ENCODE measurements around the gene GALNTL6. TPM values are rescaled to one million over a fixed set of nuclear protein-coding genes. Genes with fewer than 3 reads are reported as not detected.
A peak's percentile ranks its signal among the peaks of the same experiment; 100 is the strongest.

Gene GALNTL6
- total RNA-seq, 4 donors from 2014 or later, result 0.82 to 0.95 TPM; not detected in 2

GRCh38 chr4:173001571-173001970 lies 1188.4 kb downstream of the GALNTL6 start:
- intact Hi-C loops (cut with DNase I; ENCODE audit: low total_unique reads), result no loop called here
- Histone ChIP-seq H3K27ac (no peak overlapping the region), H3K9me3 (no peaks in the 10 kb centered on the region), H3K27me3 (no peaks in the 10 kb centered on the region), H3K4me1 (peaks cover 0 to 28% (median 11%) of the 10 kb centered on the region in 4 donors), H3K36me3 (no peaks in the 10 kb centered on the region), H3K4me3 (no peak overlapping the region)
- TF ChIP-seq POLR2A (IDR thresholded peaks at IDR 0.05) (no peak), CTCF (IDR thresholded peaks at IDR 0.05) (no peak), EP300 (IDR thresholded peaks at IDR 0.05; ENCODE audit: low read depth) (no peak), POLR2AphosphoS5 (IDR thresholded peaks at IDR 0.05) (no peak)
- no peak for DNase-seq
- in situ Hi-C loops (cut with MboI; ENCODE audit: low pct_ligation_motif_present in 1 of 4, low pct_unique_long_range_greater_than_20kb in 1 of 4, low sequenced_read_pairs in 3 of 4), result loop anchor here in 3 of 4 donors (25.0 kb wide), 2 partner anchors 261 to 411 kb away; no protein-coding TSS in a partner anchor

GRCh38 chr4:173002830-173003561 lies 1189.8 kb downstream of the GALNTL6 start:
- peaks cover 0 to 23% (median 10%) of the 10 kb centered on the region in 4 donors for H3K4me1 ChIP-seq
- in situ Hi-C loops (cut with MboI; ENCODE audit: low pct_ligation_motif_present in 1 of 4, low pct_unique_long_range_greater_than_20kb in 1 of 4, low sequenced_read_pairs in 3 of 4) (loop anchor here in 3 of 4 donors (25.0 kb wide), 2 partner anchors 259 to 409 kb away; no protein-coding TSS in a partner anchor), intact Hi-C loops (cut with DNase I; ENCODE audit: low total_unique reads) (no loop called here)
- H3K27me3 ChIP-seq, result no peaks in the 10 kb centered on the region
- H3K27ac ChIP-seq, result no peak overlapping the region
- 91 to 94% methylated on average over 5 to 6 of the region's 6 CpGs for WGBS, 2 donors (ENCODE audit: low coverage in 1 of 2)
- DNase-seq, result no peak
- TF ChIP-seq EP300 (IDR thresholded peaks at IDR 0.05; ENCODE audit: low read depth), result no peak
- TF ChIP-seq POLR2AphosphoS5 (IDR thresholded peaks at IDR 0.05), result no peak
- no peak for TF ChIP-seq POLR2A (IDR thresholded peaks at IDR 0.05)
- TF ChIP-seq CTCF (IDR thresholded peaks at IDR 0.05), result no peak
- no peaks in the 10 kb centered on the region for H3K9me3 ChIP-seq
- no peak overlapping the region for H3K4me3 ChIP-seq
- H3K36me3 ChIP-seq, result no peaks in the 10 kb centered on the region

- no peak for DNase-seq
- intact Hi-C loops (cut with DNase I; ENCODE audit: low total_unique reads), result no loop called here
- peaks cover 0 to 13% (median 7%) of the 10 kb centered on the region in 4 donors for H3K4me1 ChIP-seq
- WGBS, 2 donors (ENCODE audit: low coverage in 1 of 2), result 37 to 39% methylated on average over 3 of the region's 3 CpGs
- no peaks in the 10 kb centered on the region for H3K36me3 ChIP-seq
- peak overlapping the region; percentile 3 to 43 (median 28) for H3K27ac ChIP-seq
- in situ Hi-C loops (cut with MboI; ENCODE audit: low pct_ligation_motif_present in 1 of 4, low pct_unique_long_range_greater_than_20kb in 1 of 4, low sequenced_read_pairs in 3 of 4), result loop anchor here in 3 of 4 donors (25.0 kb wide), 2 partner anchors 256 to 406 kb away; no protein-coding TSS in a partner anchor
- H3K4me3 ChIP-seq, result no peak overlapping the region
- TF ChIP-seq POLR2A (IDR thresholded peaks at IDR 0.05), result no peak
- no peak for TF ChIP-seq CTCF (IDR thresholded peaks at IDR 0.05)
- no peak for TF ChIP-seq EP300 (IDR thresholded peaks at IDR 0.05; ENCODE audit: low read depth)
- TF ChIP-seq POLR2AphosphoS5 (IDR thresholded peaks at IDR 0.05), result no peak
- no peaks in the 10 kb centered on the region for H3K9me3 ChIP-seq
- H3K27me3 ChIP-seq, result no peaks in the 10 kb centered on the region
These were observed 1192.9 kb downstream of the GALNTL6 start for GRCh38 chr4:173005912-173006633.

- intact Hi-C loops (cut with DNase I; ENCODE audit: low total_unique reads) (no loop called here), in situ Hi-C loops (cut with MboI; ENCODE audit: low pct_ligation_motif_present in 1 of 4, low pct_unique_long_range_greater_than_20kb in 1 of 4, low sequenced_read_pairs in 3 of 4) (loop anchor here in 3 of 4 donors (25.0 kb wide), 2 partner anchors 254 to 404 kb away; no protein-coding TSS in a partner anchor)
- H3K36me3 ChIP-seq, result no peaks in the 10 kb centered on the region
- no peaks in the 10 kb centered on the region for H3K27me3 ChIP-seq
- H3K4me1 ChIP-seq, result peaks cover 0 to 16% (median 7%) of the 10 kb centered on the region in 4 donors
- H3K9me3 ChIP-seq, result no peaks in the 10 kb centered on the region
- no peak overlapping the region for H3K27ac ChIP-seq
- 80 to 95% methylated on average over 3 of the region's 3 CpGs for WGBS, 2 donors (ENCODE audit: low coverage in 1 of 2)
- H3K4me3 ChIP-seq, result no peak overlapping the region
- DNase-seq, result no peak
- TF ChIP-seq EP300 (IDR thresholded peaks at IDR 0.05; ENCODE audit: low read depth), result no peak
- TF ChIP-seq POLR2A (IDR thresholded peaks at IDR 0.05), result no peak
- TF ChIP-seq CTCF (IDR thresholded peaks at IDR 0.05), result no peak
- no peak for TF ChIP-seq POLR2AphosphoS5 (IDR thresholded peaks at IDR 0.05)
These were observed 1195.2 kb downstream of the GALNTL6 start for GRCh38 chr4:173008436-173008835.
